DOHH2 (cell line): ENCODE results near the gene EEF1B2.

Source experiments
- EZH2phosphoT487 ChIP-seq: fragments of 200-600 bp; sonication (generic); IDR thresholded peaks from 2 replicates; pipeline ENCODE4 v1.6.1; 2017; ENCODE audit warnings: borderline replicate concordance, mild to moderate bottlenecking, antibody characterized with exemption, low read length, moderate library complexity, mixed read lengths
- TF ChIP-seq, protein P1 (sequence below): fragments of 200-600 bp; sonication (generic); IDR thresholded peaks from one replicate; pipeline ENCODE4 v1.5.1; 2014; ENCODE audit warnings: antibody characterized with exemption, mild to moderate bottlenecking, low read depth, low read length; ENCODE audit not compliant: poor library complexity, severe bottlenecking

DNA sequence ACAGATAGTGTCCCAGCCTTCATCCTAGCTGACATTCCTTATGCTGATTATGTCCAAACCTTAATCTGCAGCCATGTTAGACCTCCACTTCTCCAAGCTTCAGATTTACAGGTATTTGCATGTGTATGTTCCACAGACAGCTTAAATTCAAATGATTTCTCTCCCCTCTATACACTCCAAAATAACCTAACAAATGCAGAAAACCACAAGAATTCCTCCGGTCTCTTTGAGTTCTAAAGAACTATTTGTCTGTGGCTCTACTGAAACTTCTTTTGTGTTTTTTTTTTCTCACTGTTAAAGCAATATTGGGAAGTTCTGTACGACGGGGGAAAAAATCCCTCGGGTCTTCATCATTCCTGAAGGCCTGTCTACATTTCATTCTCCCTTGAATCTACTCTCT lies 9.1 kb upstream of the EEF1B2 start:
- TF ChIP-seq, protein P1, sequence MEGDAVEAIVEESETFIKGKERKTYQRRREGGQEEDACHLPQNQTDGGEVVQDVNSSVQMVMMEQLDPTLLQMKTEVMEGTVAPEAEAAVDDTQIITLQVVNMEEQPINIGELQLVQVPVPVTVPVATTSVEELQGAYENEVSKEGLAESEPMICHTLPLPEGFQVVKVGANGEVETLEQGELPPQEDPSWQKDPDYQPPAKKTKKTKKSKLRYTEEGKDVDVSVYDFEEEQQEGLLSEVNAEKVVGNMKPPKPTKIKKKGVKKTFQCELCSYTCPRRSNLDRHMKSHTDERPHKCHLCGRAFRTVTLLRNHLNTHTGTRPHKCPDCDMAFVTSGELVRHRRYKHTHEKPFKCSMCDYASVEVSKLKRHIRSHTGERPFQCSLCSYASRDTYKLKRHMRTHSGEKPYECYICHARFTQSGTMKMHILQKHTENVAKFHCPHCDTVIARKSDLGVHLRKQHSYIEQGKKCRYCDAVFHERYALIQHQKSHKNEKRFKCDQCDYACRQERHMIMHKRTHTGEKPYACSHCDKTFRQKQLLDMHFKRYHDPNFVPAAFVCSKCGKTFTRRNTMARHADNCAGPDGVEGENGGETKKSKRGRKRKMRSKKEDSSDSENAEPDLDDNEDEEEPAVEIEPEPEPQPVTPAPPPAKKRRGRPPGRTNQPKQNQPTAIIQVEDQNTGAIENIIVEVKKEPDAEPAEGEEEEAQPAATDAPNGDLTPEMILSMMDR: no peak
- TF ChIP-seq EZH2phosphoT487: no peak
